GM12892 (cell line): Measurements from ENCODE around the gene DLGAP1.

Experiments used
- POLR2A ChIP-seq: IDR thresholded peaks from 2 replicates; pipeline ENCODE4 v1.6.1; 2011; ENCODE audit warnings: low read depth, low read length, control low read depth
- POLR2AphosphoS5 ChIP-seq: IDR thresholded peaks from 2 replicates; pipeline ENCODE4 v1.6.1; 2011; ENCODE audit warnings: low read depth, low read length, control low read depth

DNA sequence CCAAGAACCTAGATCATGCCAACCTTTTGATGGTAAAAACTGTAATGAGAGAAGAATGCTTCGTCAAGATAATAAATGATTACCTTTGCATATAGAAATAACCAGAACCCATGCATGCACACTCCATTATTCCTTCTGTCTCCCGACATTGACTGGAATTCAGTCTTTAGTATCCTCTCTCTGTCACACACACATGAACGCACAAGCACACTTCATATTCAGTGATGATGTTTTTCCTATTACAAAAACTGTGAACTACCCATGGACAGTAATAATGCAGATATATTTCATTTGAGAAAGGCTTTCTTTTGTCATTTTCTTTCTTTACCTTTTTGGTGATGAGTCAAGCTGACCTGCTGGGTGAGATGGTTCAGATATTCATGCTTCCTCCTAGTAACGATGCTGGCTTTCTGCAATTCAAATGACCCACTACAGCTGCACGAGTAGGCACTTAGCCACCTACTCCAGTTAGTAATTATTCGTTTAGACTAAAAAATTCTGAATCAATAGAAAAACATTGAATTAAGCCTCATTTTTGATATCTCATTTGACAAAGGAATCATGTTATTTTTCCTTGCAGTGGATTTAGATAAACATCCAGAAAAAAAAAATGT is 623.0 kb downstream of the DLGAP1 start:
- TF ChIP-seq POLR2A (no peak), POLR2AphosphoS5 (no peak)
